Esophagus squamous epithelium (tissue), 4 donors: Measurements from ENCODE around the gene FBXW11.

ENCODE experiments used
- CTCF ChIP-seq, 6 experiments: fragments of 450-650 bp in 4 of 6; fragments of 200-600 bp in 2 of 6; sonication (generic) in 2 of 6; IDR thresholded peaks; one replicate each; pipeline ENCODE4 v1.5.1; 2016 to 2019; ENCODE audit warnings: antibody characterized with exemption in 6 of 6, mild to moderate bottlenecking in 4 of 6, moderate library complexity in 4 of 6
- POLR2A ChIP-seq, 4 donors: fragments of 450-650 bp; IDR thresholded peaks; one replicate each; pipeline ENCODE4 v1.6.1; 2017; ENCODE audit warnings: antibody characterized with exemption in 4 of 4, mild to moderate bottlenecking in 4 of 4, moderate library complexity in 3 of 4

- TF ChIP-seq CTCF (IDR thresholded peaks at IDR 0.05) (no peak), POLR2A (IDR thresholded peaks at IDR 0.05) (no peak)
Measured at GRCh38 chr5:171872666-171873065, 133.8 kb downstream of the FBXW11 start.
